ENCODE results near the gene HSPA12A. TPM values are rescaled to one million over a fixed set of nuclear protein-coding genes. Genes with fewer than 3 reads are reported as not detected.

Gene HSPA12A
- polyA plus RNA-seq, 1 experiment, result 7.9 TPM

- POLR2A ChIA-PET, result no interaction called here
- TF ChIP-seq CTCF (IDR thresholded peaks at IDR 0.05; ENCODE audit: insufficient read depth, low read depth, low read length), result no peak
- CTCF ChIA-PET, result interaction anchor here (0.9 to 20.0 kb wide), 2 partner anchors 96 to 526 kb away, joined by 3 to 335 read pairs; no protein-coding TSS in a partner anchor
- Histone ChIP-seq H3K36me3 (ENCODE audit: control insufficient read depth, insufficient read depth, low read length) (0 out of 2 replicates have a peak, but pooled peaks cover 1% of the 10 kb centered on the region), H3K27me3 (ENCODE audit: control insufficient read depth, insufficient read depth, low read length) (no peaks in the 10 kb centered on the region), H3K4me3 (ENCODE audit: low read depth, low read length) (no peak overlapping the region)
- no peak for DNase-seq (ENCODE audit: low read depth)
These were observed 51.7 kb downstream of the HSPA12A start for GRCh38 chr10:116690356-116691322.

DNA sequence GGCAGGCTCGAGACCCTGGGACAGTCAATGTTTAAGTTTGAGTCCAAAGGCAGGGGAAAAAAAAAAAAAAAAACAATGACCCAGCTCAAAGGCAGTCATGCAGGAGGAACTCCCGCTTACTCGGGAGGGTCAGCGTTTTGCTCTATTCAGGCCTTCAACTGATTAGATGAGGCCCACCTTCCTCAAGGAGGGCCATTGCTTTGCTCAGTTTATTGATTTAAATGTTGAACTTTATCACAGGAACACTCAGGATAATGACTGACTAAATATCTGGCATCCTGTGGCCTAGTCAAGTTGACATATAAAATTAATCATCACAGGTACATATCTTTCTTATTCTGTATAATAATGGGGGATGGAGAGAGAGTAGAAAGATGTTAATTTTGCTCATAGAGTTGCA lies 52.6 kb downstream of the HSPA12A start:
- POLR2A ChIA-PET, result no interaction called here
- 0 out of 2 replicates have a peak, but pooled peaks cover 1% of the 10 kb centered on the region for H3K36me3 ChIP-seq (ENCODE audit: control insufficient read depth, insufficient read depth, low read length)
- H3K27me3 ChIP-seq (ENCODE audit: control insufficient read depth, insufficient read depth, low read length), result no peaks in the 10 kb centered on the region
- no peak for TF ChIP-seq CTCF (IDR thresholded peaks at IDR 0.05; ENCODE audit: insufficient read depth, low read depth, low read length)
- H3K4me3 ChIP-seq (ENCODE audit: low read depth, low read length), result no peak overlapping the region
- DNase-seq (ENCODE audit: low read depth), result no peak
- CTCF ChIA-PET, result interaction anchor here (0.6 to 20.0 kb wide), 6 partner anchors 10 to 107 kb away, joined by 3 to 335 read pairs (median 4); no protein-coding TSS in a partner anchor

DNA sequence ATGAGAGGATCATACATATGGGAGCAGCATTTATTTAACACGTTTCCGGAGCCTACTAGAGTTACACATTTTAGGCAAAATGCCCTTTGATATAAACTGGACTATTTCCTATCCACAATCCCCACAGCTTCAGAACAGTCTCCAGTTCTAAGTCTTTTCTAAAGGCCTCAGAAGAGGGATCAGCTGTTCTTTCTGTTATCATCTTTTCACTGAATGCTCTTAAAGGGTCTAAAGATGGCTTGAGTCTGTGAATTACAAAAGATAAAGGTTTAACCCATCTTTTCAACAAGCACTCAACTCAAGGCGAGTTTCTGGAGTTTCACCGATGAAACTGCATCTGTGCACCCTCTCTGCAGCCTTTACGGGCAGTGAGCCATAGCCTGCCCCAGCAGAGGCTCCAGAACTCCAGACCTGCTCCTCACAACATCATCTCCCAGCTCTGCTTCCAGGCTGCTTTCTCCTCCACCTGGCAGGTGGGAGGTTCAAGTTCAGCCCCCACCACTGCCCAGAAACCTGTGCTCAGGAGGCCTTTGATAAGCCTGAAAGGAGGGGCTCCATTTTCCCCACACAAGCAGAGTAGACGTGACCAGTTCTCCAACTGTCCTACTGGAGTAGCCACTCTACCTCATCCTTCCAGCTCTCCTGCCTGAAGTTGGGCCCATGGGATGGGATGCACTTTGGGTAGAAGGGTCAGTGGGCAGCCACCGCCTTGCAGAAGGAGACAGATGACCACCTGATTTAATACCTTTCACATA lies 53.4 kb downstream of the HSPA12A start:
- CTCF ChIA-PET, result interaction anchor here (0.7 to 20.0 kb wide), 10 partner anchors 11 to 486 kb away, joined by 3 to 335 read pairs (median 4); no protein-coding TSS in a partner anchor
- H3K4me3 ChIP-seq (ENCODE audit: low read depth, low read length), result no peak overlapping the region

GRCh38 chr10:116688241-116688711 lies 54.1 kb downstream of the HSPA12A start:
- CTCF ChIA-PET, result interaction anchor here (0.6 to 20.0 kb wide), 10 partner anchors 11 to 487 kb away, joined by 3 to 335 read pairs (median 4); no protein-coding TSS in a partner anchor
- H3K4me3 ChIP-seq (ENCODE audit: low read depth, low read length), result no peak overlapping the region
- no peaks in the 10 kb centered on the region for H3K27me3 ChIP-seq (ENCODE audit: control insufficient read depth, insufficient read depth, low read length)
- POLR2A ChIA-PET, result no interaction called here
- no peak for TF ChIP-seq CTCF (IDR thresholded peaks at IDR 0.05; ENCODE audit: insufficient read depth, low read depth, low read length)
- peak; percentile 16 for DNase-seq (ENCODE audit: low read depth)
- H3K36me3 ChIP-seq (ENCODE audit: control insufficient read depth, insufficient read depth, low read length), result 0 out of 2 replicates have a peak, but pooled peaks cover 1% of the 10 kb centered on the region

More for the DNA sequence above, 53.4 kb downstream of the HSPA12A start:
- TF ChIP-seq CTCF (IDR thresholded peaks at IDR 0.05; ENCODE audit: insufficient read depth, low read depth, low read length), result no peak
- DNase-seq (ENCODE audit: low read depth), result no peak
- H3K27me3 ChIP-seq (ENCODE audit: control insufficient read depth, insufficient read depth, low read length), result no peaks in the 10 kb centered on the region
- POLR2A ChIA-PET, result no interaction called here
- 0 out of 2 replicates have a peak, but pooled peaks cover 1% of the 10 kb centered on the region for H3K36me3 ChIP-seq (ENCODE audit: control insufficient read depth, insufficient read depth, low read length)

Measured in BJ (cell line).